ENCODE results near the gene MATR3. TPM values are rescaled to one million over a fixed set of nuclear protein-coding genes. Genes with fewer than 3 reads are reported as not detected.
A peak's percentile ranks its signal among the peaks of the same experiment; 100 is the strongest.

The MATR3 gene
- total and polyA plus RNA-seq, 2 of the 4 experiments (the other 2 are of a cell fraction), result 81.4 to 367 TPM

GRCh38 chr5:139308797-139309196 lies 15.3 kb downstream of the MATR3 start:
- Histone ChIP-seq H4K8ac (ENCODE audit: low read depth in 2 of 2, low read length in 2 of 2) (no peak overlapping the region), H3K56ac (ENCODE audit: extremely low read depth, insufficient read depth, low read length) (no peak overlapping the region), H3K4ac (ENCODE audit: low read depth, low read length) (no peak overlapping the region), H4K20me1 (ENCODE audit: insufficient read depth, low read length) (peaks cover 96% of the 10 kb centered on the region), H3K14ac (replicated peaks; ENCODE audit: low read depth, low read length) (no peak overlapping the region), H3K36me3 (ENCODE audit: control insufficient read depth, insufficient read depth, low read length) (peaks cover 3% of the 10 kb centered on the region; the same call in 1 of the 2 replicates), H4K91ac (ENCODE audit: insufficient read depth, low read depth, low read length) (no peak overlapping the region), H3K4me2 (ENCODE audit: low read depth, low read length) (peak overlapping the region; percentile 19; the same call in 1 of the 2 replicates), H2BK120ac (ENCODE audit: low read depth, low read length) (no peak overlapping the region), H2BK15ac (ENCODE audit: low read depth, low read length) (no peak overlapping the region), H2AK9ac (replicated peaks; ENCODE audit: low read depth, low read length, poor library complexity) (no peak overlapping the region), H3K27me3 (ENCODE audit: control insufficient read depth, insufficient read depth, low read length) (no peaks in the 10 kb centered on the region), H3K23ac (ENCODE audit: low read depth, low read length) (peak overlapping the region; percentile 36; the same call in 1 of the 2 replicates), H3K9ac (ENCODE audit: low read depth, low read length) (no peak overlapping the region), H3K79me1 (ENCODE audit: low read depth in 1 of 2, low read length in 2 of 2) (peaks cover 0 to 29% of the 10 kb centered on the region in 2 experiments; a peak in 1 of 4 replicates), H2BK5ac (ENCODE audit: low read depth, low read length, poor library complexity, severe bottlenecking) (no peak overlapping the region), H4K5ac (ENCODE audit: low read depth, low read length) (no peak overlapping the region), H3K9me3 (ENCODE audit: control insufficient read depth, insufficient read depth, low read length) (no peaks in the 10 kb centered on the region), H3K4me3 (ENCODE audit: insufficient read depth, low read depth, low read length) (no peak overlapping the region), H2BK20ac (ENCODE audit: low read depth, low read length) (no peak overlapping the region), H2AFZ (replicated peaks; ENCODE audit: low read length, poor library complexity) (no peak overlapping the region), H2AK5ac (ENCODE audit: low read depth, low read length) (no peak overlapping the region), H3K27ac (ENCODE audit: insufficient read depth, low read length) (no peak overlapping the region), H3K9me1 (ENCODE audit: insufficient read depth, low read length) (peaks cover 9% of the 10 kb centered on the region), H3K4me1 (ENCODE audit: control insufficient read depth, insufficient read depth, low read length) (peaks cover 10% of the 10 kb centered on the region), H3K18ac (ENCODE audit: low read depth, low read length) (no peak overlapping the region)
- no TSS peak for BruUV-seq (replicated peaks)
- in situ Hi-C loops (cut with MboI; ENCODE audit: low sequenced_read_pairs) (no loop called here), dilution Hi-C loops (cut with HindIII; ENCODE audit: low sequenced_read_pairs, unreplicated experiment) (no loop called here), intact Hi-C loops (cut with micrococcal nuclease) (no loop called here)
- TF ChIP-seq SMC3 (IDR thresholded peaks at IDR 0.05; ENCODE audit: low read depth, low read length) (no peak), BHLHE40 (IDR thresholded peaks at IDR 0.05; ENCODE audit: low read depth, low read length) (no peak), MAZ (IDR thresholded peaks at IDR 0.05; ENCODE audit: borderline replicate concordance, low read depth, low read length) (no peak), MAFK (IDR thresholded peaks at IDR 0.05; ENCODE audit: low read depth, low read length) (no peak), FOS (IDR thresholded peaks at IDR 0.05; ENCODE audit: low read depth, low read length) (no peak), ELK1 (IDR thresholded peaks at IDR 0.05; ENCODE audit: borderline replicate concordance, low read depth, low read length) (no peak), POLR2A (IDR thresholded peaks at IDR 0.05; ENCODE audit: low read depth, low read length) (no peak), MXI1 (IDR thresholded peaks at IDR 0.05; ENCODE audit: borderline replicate concordance, low read depth, low read length) (no peak), NFE2L2 (IDR thresholded peaks at IDR 0.05; ENCODE audit: low read depth, low read length) (no peak), RCOR1 (IDR thresholded peaks at IDR 0.05; ENCODE audit: insufficient replicate concordance, low read length) (no peak), RAD21 (IDR thresholded peaks at IDR 0.05; ENCODE audit: low read length) (no peak), RFX5 (IDR thresholded peaks at IDR 0.05; ENCODE audit: low read depth, low read length) (no peak), CTCF (conservative IDR thresholded peaks at IDR 0.05; ENCODE audit: low read depth, low read length) (no peak), CHD1 (IDR thresholded peaks at IDR 0.05; ENCODE audit: low read depth, low read length) (no peak), CEBPB (IDR thresholded peaks at IDR 0.05; ENCODE audit: low read depth, low read length) (no peak), USF2 (IDR thresholded peaks at IDR 0.05; ENCODE audit: low read depth, low read length) (no peak)
- DNase-seq (no peak), ATAC-seq (ENCODE audit: low read depth) (no peak)
- POLR2A ChIA-PET (ENCODE audit: unreplicated experiment), result no interaction called here
- CTCF ChIA-PET, result no interaction called here

All from IMR-90 (cell line).